ENCODE data around the gene SAPCD2. TPM values are rescaled to one million over a fixed set of nuclear protein-coding genes. Genes with fewer than 3 reads are reported as not detected.

Gene SAPCD2
- total RNA-seq, 1 donor from 2014 or later, result 6.0 TPM

- DNase-seq, result no peak
These were observed 39.5 kb downstream of the SAPCD2 start for GRCh38 chr9:137030538-137031527.

GRCh38 chr9:137030006-137030405 lies 40.4 kb downstream of the SAPCD2 start:
- DNase-seq, result no peak

GRCh38 chr9:137029058-137029936 lies 41.1 kb downstream of the SAPCD2 start:
- peak; percentile 81 for DNase-seq

GRCh38 chr9:137028263-137029057 lies 41.9 kb downstream of the SAPCD2 start:
- DNase-seq, result peak; percentile 51

GRCh38 chr9:137027369-137028262 lies 42.7 kb downstream of the SAPCD2 start, which contains the start of gene ABCA2:
ABCA2 (minus strand) TSS chr9:137028237; CDS start chr9:137028140, 97 bp downstream.
- DNase-seq, result peak; percentile 34

GRCh38 chr9:137026828-137027227 lies 43.5 kb downstream of the SAPCD2 start:
- DNase-seq, result no peak

GRCh38 chr9:137026384-137026783 lies 44.0 kb downstream of the SAPCD2 start:
- DNase-seq, result no peak

- no peak for DNase-seq
These were observed 44.8 kb downstream of the SAPCD2 start for GRCh38 chr9:137025517-137025966.

GRCh38 chr9:137023583-137023991 lies 46.8 kb downstream of the SAPCD2 start:
- DNase-seq, result no peak

GRCh38 chr9:137023157-137023556 lies 47.2 kb downstream of the SAPCD2 start:
- DNase-seq, result no peak

- no peak for DNase-seq
These were observed 47.7 kb downstream of the SAPCD2 start for GRCh38 chr9:137022662-137023008.

- peak; percentile 70 for DNase-seq
These were observed 48.2 kb downstream of the SAPCD2 start for GRCh38 chr9:137021979-137022661.

GRCh38 chr9:137021568-137021978 lies 48.8 kb downstream of the SAPCD2 start:
- DNase-seq, result no peak

- DNase-seq, result no peak
These were observed 49.4 kb downstream of the SAPCD2 start for GRCh38 chr9:137020771-137021567.

- no peak for DNase-seq
These were observed 50.3 kb downstream of the SAPCD2 start for GRCh38 chr9:137019891-137020683.

- DNase-seq, result no peak
These were observed 51.4 kb downstream of the SAPCD2 start for GRCh38 chr9:137018761-137019559.

GRCh38 chr9:137017791-137018497 lies 52.4 kb downstream of the SAPCD2 start:
- no peak for DNase-seq

Data from dermis blood vessel endothelial cell (primary cell).